Mucosa of descending colon (tissue), 3 donors: ENCODE data around the gene ZNF804B. TPM values are rescaled to one million over a fixed set of nuclear protein-coding genes. Genes with fewer than 3 reads are reported as not detected.
A peak's percentile ranks its signal among the peaks of the same experiment; 100 is the strongest.

Experiments used
- ATAC-seq: fragments of 200-7000 bp; cut with Tn5 transposase; one replicate; pipeline ENCODE4 v1.9.1; 2020; ENCODE audit warnings: mild to moderate bottlenecking, moderate library complexity
- DNase-seq, 3 donors: peaks; one replicate each; pipeline ENCODE4 v3.0.0-alpha.2; 2020
- H3K36me3 ChIP-seq: fragments of 200-600 bp; one replicate; pipeline ENCODE4 v1.8.0; 2021; ENCODE audit warnings: low read depth, mild to moderate bottlenecking
- H3K4me1 ChIP-seq: fragments of 200-600 bp; one replicate; pipeline ENCODE4 v1.8.0; 2021; ENCODE audit warnings: low read depth, mild to moderate bottlenecking
- H3K4me3 ChIP-seq: fragments of 200-600 bp; one replicate; pipeline ENCODE4 v1.8.0; 2021; ENCODE audit warnings: mild to moderate bottlenecking
- H3K9me3 ChIP-seq: fragments of 200-600 bp; one replicate; pipeline ENCODE4 v1.8.0; 2021; ENCODE audit warnings: mild to moderate bottlenecking
- intact Hi-C, 2 donors: fragments of 100-400 bp; cut with DNase I in 1 of 2; cut with micrococcal nuclease in 1 of 2; formaldehyde crosslinking; loops; one replicate each; pipeline versions ENCODE4 v1.11.0 to v1.11.1; 2022; cut with DNase I, micrococcal nuclease
- total RNA-seq, 3 donors: library from RNA; stranded (reverse); fragmentation: NEBNext Ultra II Directional in 2 of 3; extraction: Animal tissue kit (Norgen Biotek cat#: 25700) in 2 of 3; gene quantifications; one replicate each; pipeline versions ENCODE4 v1.2.1 to v1.2.4, GENCODE V29; 2021 to 2023
- TF ChIP-seq, protein P1 (sequence below): fragments of 200-600 bp; IDR thresholded peaks from one replicate; pipeline ENCODE4 v1.8.0; 2022; ENCODE audit warnings: antibody characterized with exemption, mild to moderate bottlenecking
- donor health status: DM: no; HTN: no; CAD: no; lungs with moderate emphysema.
- donor health status: DM: no; HTN: no; CAD: no.
- donor health status: DM: no; HTN: yes; CAD: no.

Gene ZNF804B
- total RNA-seq, 3 donors from 2014 or later: 0.06 TPM; not detected in 2

DNA sequence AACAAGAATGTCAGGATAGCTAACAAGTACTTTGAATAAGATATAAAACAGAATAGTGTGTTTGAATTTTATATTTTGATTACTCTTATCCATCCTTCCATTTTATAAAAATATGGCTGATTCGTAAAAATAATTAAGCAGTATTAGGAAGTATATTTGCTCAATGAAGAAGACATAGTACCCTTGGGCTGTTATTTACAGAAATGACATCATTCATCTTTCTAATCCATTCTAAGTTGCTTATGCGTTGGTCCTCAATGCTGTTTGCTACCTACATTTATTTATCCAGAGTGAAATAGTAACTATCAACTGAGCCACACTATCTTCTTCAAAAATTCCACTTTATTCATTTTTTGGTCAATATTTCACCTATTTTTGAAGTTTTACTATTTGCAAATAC is 2.1 kb upstream of the ZNF804B start:
- H3K9me3 ChIP-seq: no peaks in the 10 kb centered on the region
- ATAC-seq: no peak
- H3K36me3 ChIP-seq: no peaks in the 10 kb centered on the region
- H3K4me3 ChIP-seq: no peak overlapping the region
- no peak for DNase-seq
- TF ChIP-seq, protein P1, sequence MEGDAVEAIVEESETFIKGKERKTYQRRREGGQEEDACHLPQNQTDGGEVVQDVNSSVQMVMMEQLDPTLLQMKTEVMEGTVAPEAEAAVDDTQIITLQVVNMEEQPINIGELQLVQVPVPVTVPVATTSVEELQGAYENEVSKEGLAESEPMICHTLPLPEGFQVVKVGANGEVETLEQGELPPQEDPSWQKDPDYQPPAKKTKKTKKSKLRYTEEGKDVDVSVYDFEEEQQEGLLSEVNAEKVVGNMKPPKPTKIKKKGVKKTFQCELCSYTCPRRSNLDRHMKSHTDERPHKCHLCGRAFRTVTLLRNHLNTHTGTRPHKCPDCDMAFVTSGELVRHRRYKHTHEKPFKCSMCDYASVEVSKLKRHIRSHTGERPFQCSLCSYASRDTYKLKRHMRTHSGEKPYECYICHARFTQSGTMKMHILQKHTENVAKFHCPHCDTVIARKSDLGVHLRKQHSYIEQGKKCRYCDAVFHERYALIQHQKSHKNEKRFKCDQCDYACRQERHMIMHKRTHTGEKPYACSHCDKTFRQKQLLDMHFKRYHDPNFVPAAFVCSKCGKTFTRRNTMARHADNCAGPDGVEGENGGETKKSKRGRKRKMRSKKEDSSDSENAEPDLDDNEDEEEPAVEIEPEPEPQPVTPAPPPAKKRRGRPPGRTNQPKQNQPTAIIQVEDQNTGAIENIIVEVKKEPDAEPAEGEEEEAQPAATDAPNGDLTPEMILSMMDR: no peak
- intact Hi-C loops: no loop called here
- H3K4me1 ChIP-seq: peaks cover 6% of the 10 kb centered on the region

- DNase-seq (peak in 2 of 3 donors; percentile 4 to 21), ATAC-seq (no peak)
- no peaks in the 10 kb centered on the region for H3K36me3 ChIP-seq
- H3K4me1 ChIP-seq: peaks cover 6% of the 10 kb centered on the region
- TF ChIP-seq, protein P1: no peak
- H3K4me3 ChIP-seq: no peak overlapping the region
- no peaks in the 10 kb centered on the region for H3K9me3 ChIP-seq
- intact Hi-C loops: no loop called here
Observed at GRCh38 chr7:88758381-88759229, 895 bp upstream of the ZNF804B start.

- H3K36me3 ChIP-seq: no peaks in the 10 kb centered on the region
- intact Hi-C loops: no loop called here
- no peak overlapping the region for H3K4me3 ChIP-seq
- peaks cover 6% of the 10 kb centered on the region for H3K4me1 ChIP-seq
- TF ChIP-seq, protein P1: no peak
- DNase-seq (no peak), ATAC-seq (no peak)
- no peaks in the 10 kb centered on the region for H3K9me3 ChIP-seq
Observed at GRCh38 chr7:88760136-88760515, 626 bp downstream of the ZNF804B start.

DNA sequence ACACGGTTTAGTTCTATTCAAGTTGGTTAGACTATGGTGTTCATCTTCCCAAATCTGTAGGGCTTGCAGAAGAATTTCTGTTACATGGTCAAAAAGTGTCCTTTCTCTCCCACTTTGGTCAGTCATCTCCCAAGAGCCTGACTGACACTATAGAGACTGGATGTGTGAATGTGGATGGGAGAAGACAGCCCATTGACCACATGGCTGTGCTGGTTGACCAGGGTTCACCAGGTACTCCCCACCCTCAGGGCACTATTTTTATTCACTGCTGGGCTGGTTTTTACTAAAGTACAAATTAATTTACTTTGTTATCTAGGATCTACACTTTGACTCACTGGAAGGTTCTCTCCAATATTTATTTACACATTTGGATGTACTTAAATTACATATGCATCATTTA is 2.3 kb downstream of the ZNF804B start:
- Histone ChIP-seq H3K9me3 (no peaks in the 10 kb centered on the region), H3K4me3 (no peak overlapping the region), H3K4me1 (peaks cover 6% of the 10 kb centered on the region), H3K36me3 (no peaks in the 10 kb centered on the region)
- DNase-seq (no peak), ATAC-seq (no peak)
- intact Hi-C loops: no loop called here
- TF ChIP-seq, protein P1: no peak

GRCh38 chr7:88771417-88771816 is 11.9 kb downstream of the ZNF804B start:
- ATAC-seq (no peak), DNase-seq (no peak)
- Histone ChIP-seq H3K9me3 (no peaks in the 10 kb centered on the region), H3K36me3 (no peaks in the 10 kb centered on the region), H3K4me1 (no peaks in the 10 kb centered on the region), H3K4me3 (no peak overlapping the region)
- TF ChIP-seq, protein P1: no peak
- intact Hi-C loops: no loop called here
